GM18526 (cell line): Measurements from ENCODE around the gene FADD.

Experiments used
- POLR2A ChIP-seq: IDR thresholded peaks from 3 replicates; pipeline ENCODE4 v1.6.1; 2011; ENCODE audit not compliant: insufficient read length; ENCODE audit errors: extremely low read depth

The FADD gene

GRCh38 chr11:70233962-70234361 lies 30.9 kb downstream of the FADD start:
- TF ChIP-seq POLR2A = no peak

DNA sequence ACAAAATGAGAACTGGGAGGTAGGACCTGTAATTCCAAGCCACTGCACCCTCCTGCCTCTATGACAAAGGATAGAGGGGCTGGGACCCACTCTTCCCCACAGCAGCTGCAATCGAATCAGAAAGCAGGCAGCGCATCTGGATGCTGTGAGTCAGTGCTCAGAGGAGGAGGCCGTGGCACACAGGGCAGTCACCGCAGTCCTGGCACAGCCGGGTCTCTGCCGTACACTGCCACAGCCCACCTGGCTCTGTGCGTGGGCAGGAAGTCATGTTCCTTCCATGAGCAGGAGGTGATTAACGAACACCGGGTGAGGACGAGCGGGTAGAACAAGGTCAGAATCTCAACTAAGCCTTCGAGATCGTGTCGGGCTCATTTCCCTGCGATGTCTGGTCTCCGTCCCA lies 37.2 kb downstream of the FADD start:
- no peak for TF ChIP-seq POLR2A

- TF ChIP-seq POLR2A = no peak
These were observed 38.6 kb downstream of the FADD start for GRCh38 chr11:70241709-70242108.

DNA sequence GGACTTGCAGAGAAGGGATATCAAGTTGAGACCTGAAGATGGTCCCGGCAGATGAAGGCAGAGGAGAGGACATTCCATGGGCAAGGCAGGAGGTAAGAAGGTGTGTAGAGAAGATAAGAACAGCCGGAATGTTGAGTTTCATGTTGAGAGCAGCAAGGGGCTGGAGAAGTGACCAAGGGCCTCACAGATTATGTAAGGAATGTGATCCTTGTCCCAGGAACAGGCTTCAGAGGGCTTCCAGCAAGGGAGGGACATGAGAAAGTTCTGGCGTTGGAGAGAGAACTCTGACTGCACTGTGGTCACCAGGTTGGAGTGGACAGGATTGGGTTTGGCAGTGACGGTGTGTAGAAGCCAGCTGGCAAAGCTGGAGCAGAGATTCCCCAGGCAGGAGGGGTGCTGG lies 39.8 kb downstream of the FADD start:
- no peak for TF ChIP-seq POLR2A

DNA sequence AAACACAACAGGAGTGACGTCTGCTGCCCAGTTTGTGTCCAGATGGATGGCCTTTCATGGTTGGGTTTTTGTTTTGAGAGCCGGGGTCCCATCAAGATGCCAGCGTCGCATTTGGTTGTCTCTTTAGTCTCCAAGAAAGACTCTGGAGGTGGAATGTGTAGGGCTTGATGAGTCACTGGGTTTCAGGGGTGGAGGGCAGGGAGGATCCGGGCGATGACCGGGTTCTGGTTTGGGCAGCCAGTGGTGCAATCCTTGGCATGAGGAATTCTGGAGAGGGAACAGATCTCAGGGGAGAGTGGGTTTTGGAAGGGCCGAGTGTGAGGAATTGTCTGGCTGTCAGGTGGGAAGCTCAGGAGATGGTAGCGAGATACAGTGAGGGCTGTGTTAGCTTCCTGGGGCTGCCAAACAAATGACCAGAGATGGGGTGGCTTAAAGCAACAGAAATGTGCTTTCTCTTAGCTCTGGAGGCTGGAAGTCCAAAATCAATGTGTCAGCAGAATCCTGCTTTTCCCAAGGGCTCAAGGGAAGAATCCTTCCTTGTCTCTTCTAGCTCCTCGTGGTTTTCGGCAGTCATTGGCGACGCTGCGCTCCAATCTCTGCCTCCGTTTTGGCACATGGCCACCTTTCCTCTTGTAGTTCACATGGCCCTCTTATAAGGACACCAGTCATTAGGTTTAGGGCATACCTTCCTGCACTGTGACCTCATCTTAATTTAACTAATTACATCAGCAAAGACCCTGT lies 41.0 kb downstream of the FADD start:
- no peak for TF ChIP-seq POLR2A

GRCh38 chr11:70244698-70245097 lies 41.6 kb downstream of the FADD start:
- TF ChIP-seq POLR2A = no peak

DNA sequence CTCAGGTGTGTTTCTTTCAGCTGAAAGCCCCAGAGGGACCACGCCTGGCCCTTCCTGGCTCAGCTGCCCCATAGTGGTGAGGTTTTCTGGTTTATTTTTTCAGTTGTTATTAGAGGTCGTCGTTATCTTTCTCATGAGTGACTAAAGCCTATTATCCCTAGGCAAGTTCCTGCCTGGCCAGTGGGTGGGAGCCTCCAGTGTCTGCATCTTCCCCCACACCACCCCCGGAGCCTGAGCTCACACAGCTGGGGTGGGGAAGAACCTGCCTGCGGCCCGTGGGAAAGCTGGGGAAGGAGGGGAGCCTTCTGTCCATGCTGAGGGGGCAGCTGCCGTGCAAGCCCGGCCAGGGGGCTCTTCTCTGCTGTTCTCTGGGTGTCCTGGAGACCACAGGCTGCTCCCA lies 43.1 kb downstream of the FADD start:
- no peak for TF ChIP-seq POLR2A

DNA sequence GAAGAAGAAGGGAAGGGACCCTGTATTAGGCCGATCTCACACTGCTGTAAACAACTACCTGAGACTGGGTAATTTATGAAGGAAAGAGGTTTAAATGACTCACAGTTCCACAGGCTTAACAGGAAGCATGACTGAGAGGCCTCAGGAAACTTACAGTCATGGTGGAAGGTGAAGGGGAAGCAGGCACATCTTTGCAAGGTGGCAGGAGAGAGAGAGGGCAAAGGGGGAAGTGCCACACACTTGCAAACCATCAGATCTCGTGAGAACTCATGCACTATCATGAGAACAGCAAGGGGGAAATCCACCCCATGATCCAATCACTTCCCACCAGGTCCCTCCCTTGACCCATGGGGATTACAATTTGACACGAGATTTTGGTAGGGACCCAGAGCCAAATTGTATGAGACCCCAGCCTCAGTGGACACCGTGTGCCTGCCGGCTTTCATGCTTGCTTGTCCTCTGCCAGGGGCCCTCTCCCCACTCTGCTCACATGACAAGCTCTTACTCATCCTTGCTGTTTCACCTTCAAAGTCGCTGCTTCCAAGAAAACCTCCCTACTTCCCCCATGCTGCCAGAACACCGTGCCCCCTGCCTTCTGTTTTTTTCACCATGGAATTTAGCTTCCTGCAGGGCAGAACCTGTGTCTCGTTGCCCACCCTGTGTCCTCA lies 44.1 kb downstream of the FADD start:
- no peak for TF ChIP-seq POLR2A

DNA sequence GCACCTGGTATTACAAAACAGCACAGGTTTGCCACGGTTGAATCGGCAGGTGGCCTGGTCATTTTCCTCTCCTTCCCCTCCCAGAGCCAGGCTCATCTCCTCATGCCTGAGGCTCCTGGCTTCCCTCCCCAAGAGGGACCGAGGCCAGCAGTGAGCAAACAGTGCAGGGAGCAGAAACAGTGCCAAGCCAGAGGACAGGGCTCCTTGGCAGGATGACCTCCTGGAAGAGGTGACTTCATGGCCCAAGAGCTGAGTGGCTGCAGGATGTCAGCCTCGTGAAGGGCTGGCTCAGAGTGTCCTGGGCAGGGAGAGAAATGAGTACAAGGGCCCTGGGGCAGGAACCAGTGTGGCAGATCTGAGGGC lies 44.6 kb downstream of the FADD start:
- TF ChIP-seq POLR2A = no peak

DNA sequence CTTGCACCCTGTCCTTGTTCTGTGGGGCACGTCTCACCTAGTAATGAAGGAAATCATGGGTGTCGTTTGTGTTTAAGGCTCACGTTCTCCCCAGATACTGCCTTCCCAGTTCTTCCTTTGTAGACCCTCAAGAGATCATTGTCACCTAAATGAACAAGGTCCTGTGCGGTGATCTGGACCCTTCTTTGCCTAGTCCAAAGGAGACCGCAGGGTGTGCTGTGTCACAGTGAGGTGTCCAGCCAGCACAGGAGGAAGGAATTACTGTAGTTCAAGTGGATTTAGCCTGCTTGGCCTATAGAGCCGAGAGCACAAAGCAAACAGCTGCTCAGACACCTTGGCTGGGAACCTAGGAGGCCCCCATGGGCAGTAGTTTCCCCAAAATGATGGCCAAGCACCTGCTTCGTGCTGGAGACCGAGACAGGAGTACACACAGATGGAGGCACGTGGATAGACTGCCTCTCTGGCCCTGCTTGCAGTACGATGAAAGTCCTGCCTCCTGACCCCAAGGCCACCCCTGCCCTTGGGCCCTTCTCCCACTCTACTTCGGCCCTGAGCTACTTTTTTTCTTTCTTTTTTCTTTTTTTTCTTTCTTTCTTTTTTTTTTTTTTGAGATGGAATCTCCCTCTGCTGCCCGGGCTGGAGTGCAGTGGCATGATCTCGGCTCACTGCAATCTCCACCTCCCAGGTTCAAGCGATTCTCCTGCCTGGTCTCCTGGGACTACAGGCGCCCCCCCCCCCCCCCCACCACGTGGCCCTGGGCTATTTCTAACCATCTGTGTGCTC lies 48.0 kb downstream of the FADD start:
- no peak for TF ChIP-seq POLR2A

DNA sequence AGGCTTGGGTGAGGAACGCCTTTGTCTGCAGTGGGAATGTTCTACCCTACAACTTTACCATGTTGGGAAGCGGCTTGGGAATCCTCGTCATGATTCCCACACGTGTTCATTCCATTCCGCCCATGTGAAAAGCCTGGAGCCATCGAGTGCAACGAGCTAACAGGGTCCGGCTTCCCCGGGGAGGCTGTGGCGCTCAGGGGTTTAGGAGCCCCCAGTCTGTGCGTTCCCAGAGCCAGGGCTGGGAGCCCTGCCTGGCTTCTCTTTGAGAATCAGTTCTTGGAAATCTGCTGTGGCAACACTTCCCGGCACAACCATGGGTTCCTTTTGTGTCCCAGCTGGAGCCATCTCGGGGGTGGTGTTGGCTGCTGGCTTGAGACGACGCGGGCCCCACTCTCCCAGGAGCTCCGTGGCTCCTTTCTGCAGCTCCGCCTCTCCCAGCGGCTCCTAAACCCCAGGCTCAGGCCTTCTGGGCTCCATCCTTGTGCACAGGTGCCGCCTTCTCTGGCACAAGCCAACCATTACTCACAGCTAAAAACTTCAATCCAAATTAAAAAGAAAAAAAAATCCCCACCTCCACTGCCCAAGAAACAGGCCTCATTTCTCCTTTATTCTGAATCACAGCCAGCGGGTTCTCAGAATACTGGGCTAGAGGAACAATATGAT lies 48.7 kb downstream of the FADD start:
- TF ChIP-seq POLR2A = no peak

- no peak for TF ChIP-seq POLR2A
These were observed 49.7 kb downstream of the FADD start for GRCh38 chr11:70252844-70253243.

DNA sequence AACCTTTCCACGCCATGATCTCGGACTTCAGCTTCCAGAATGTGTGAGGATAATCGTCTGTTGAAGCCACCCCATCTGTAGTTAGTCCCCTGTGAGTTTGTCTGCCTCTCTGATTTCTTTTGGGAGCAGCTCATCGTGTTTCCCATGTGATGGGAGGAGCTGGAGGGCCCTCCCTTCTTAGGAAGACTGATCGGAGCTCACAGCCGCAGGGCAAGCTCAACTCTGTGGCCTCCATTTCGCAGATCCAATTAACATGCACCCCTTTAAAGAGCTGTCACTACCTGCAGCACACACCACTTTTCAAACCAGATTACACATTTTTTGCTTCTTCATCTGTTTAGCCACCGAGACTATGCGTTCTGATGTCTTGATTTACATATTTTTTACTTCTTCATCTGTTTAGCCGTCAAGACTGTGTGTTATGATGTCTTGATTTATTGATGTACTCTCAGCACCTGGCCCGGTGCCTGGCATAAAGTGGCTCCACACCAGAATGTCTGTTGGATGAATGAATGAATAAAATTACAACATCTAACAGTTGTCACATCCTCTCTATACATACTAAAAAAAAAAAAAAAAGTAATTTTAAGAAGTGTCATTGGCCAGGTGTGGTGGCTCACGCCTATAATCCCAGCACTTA lies 52.5 kb downstream of the FADD start:
- no peak for TF ChIP-seq POLR2A
